Measurements from ENCODE around the gene TANK. TPM values are rescaled to one million over a fixed set of nuclear protein-coding genes. Genes with fewer than 3 reads are reported as not detected.
A peak's percentile ranks its signal among the peaks of the same experiment; 100 is the strongest.

TANK gene
- total RNA-seq, 1 donor from 2014 or later = 150 TPM

- ChIA-PET POLR2A (interaction anchor here (0.7 to 1.0 kb wide), 3 partner anchors 12 to 63 kb away, joined by 3 to 4 read pairs (median 4); no protein-coding TSS in a partner anchor), CTCF (no interaction called here)
- no peak for DNase-seq
- peaks cover 60% of the 10 kb centered on the region for H3K4me1 Mint-ChIP-seq
- intact Hi-C loops (cut with micrococcal nuclease) = loop anchor here (5.0 kb wide), 1 partner anchor 63 kb away; no protein-coding TSS in a partner anchor
- peaks cover 2% of the 10 kb centered on the region for H3K9me3 Mint-ChIP-seq
- peak overlapping the region; percentile 63 for H3K4me3 Mint-ChIP-seq
- peak overlapping the region; percentile 84 for H3K27ac Mint-ChIP-seq
- peaks cover 65% of the 10 kb centered on the region for H3K36me3 Mint-ChIP-seq (ENCODE audit: low read depth)
- no peaks in the 10 kb centered on the region for H3K27me3 Mint-ChIP-seq
- no peak for TF ChIP-seq CTCF (IDR thresholded peaks at IDR 0.05)
- ATAC-seq (ENCODE audit: low read depth) = peak; percentile 89
Observed at GRCh38 chr2:161199912-161200701, 39.9 kb downstream of the TANK start.

- H3K4me1 Mint-ChIP-seq = peaks cover 29% of the 10 kb centered on the region
- POLR2A ChIA-PET = no interaction called here
- no peak overlapping the region for H3K27ac Mint-ChIP-seq
Observed at GRCh38 chr2:161204846-161205245, 44.6 kb downstream of the TANK start.

DNA sequence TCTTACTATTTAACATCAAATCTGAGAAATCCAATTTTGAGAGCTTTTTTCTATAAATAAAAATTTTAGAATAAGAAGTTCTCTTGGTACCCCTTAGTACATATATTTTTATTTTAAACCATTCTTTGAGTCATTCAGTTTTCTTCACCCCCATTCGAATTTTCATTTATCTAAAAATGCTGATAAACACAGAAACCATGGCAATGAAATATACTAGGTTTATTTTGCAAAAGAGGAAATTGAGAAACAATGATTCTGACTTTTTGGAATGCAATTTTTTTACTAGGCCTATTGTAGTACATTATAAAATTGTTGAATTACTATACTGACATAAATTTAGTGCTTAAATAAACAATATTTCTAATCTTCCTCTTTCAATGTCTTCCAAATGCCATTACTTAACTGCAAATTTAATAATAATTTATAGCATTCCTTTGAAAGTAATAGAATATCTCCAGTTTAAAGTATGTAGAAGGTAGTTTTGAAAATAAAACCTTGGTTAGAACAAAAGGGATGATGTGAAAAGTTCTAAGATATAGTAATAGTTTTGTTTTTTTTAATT, 46.3 kb downstream of the TANK start:
- H3K4me3 Mint-ChIP-seq = no peak overlapping the region
- H3K4me1 Mint-ChIP-seq = peaks cover 20% of the 10 kb centered on the region
- ATAC-seq (ENCODE audit: low read depth) = no peak
- H3K27ac Mint-ChIP-seq = no peak overlapping the region
- TF ChIP-seq CTCF (IDR thresholded peaks at IDR 0.05) = no peak
- CTCF ChIA-PET = no interaction called here
- POLR2A ChIA-PET = no interaction called here
- intact Hi-C loops (cut with micrococcal nuclease) = no loop called here
- no peak for DNase-seq
- no peaks in the 10 kb centered on the region for H3K27me3 Mint-ChIP-seq
- H3K9me3 Mint-ChIP-seq = no peaks in the 10 kb centered on the region
- H3K36me3 Mint-ChIP-seq (ENCODE audit: low read depth) = peaks cover 65% of the 10 kb centered on the region

More at GRCh38 chr2:161204846-161205245, 44.6 kb downstream of the TANK start:
- Mint-ChIP-seq H3K9me3 (no peaks in the 10 kb centered on the region), H3K36me3 (ENCODE audit: low read depth) (peaks cover 53% of the 10 kb centered on the region), H3K4me3 (no peak overlapping the region), H3K27me3 (no peaks in the 10 kb centered on the region)
- ATAC-seq (ENCODE audit: low read depth) (no peak), DNase-seq (no peak)
- intact Hi-C loops (cut with micrococcal nuclease) = loop anchor here (5.0 kb wide), 1 partner anchor 68 kb away; no protein-coding TSS in a partner anchor
- CTCF ChIA-PET = interaction anchor here (1.1 kb wide), 1 partner anchor 141 kb away, joined by 3 read pairs; no protein-coding TSS in a partner anchor
- no peak for TF ChIP-seq CTCF (IDR thresholded peaks at IDR 0.05)

DNA sequence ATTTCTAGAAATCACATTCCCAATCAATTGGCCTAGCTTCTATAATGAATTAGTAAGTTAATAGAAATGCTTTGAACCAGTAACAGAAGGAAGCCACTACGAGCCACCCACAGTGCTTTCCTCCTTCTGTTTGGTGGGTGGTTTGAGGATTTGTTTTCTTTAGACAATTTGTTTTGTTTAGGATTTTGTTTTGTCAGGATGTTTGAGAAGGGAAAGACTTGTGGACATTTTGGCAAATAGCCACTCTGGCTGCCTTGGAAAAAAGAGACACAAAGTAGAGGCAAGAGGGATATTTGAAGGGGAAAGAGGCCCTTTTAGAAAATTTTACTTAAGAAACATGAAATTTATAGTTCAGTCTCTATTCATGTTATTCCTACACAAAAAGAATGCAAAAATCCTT, 47.7 kb downstream of the TANK start:
- Mint-ChIP-seq H3K36me3 (ENCODE audit: low read depth) (peaks cover 70% of the 10 kb centered on the region), H3K27me3 (no peaks in the 10 kb centered on the region), H3K4me1 (peaks cover 18% of the 10 kb centered on the region), H3K27ac (no peak overlapping the region), H3K4me3 (no peak overlapping the region), H3K9me3 (no peaks in the 10 kb centered on the region)
- intact Hi-C loops (cut with micrococcal nuclease) = loop anchor here (2.0 kb wide), 2 partner anchors 13 to 15 kb away; no protein-coding TSS in a partner anchor
- DNase-seq = no peak
- POLR2A ChIA-PET = no interaction called here
- ATAC-seq (ENCODE audit: low read depth) = no peak
- CTCF ChIA-PET = no interaction called here
- TF ChIP-seq CTCF (IDR thresholded peaks at IDR 0.05) = no peak

DNA sequence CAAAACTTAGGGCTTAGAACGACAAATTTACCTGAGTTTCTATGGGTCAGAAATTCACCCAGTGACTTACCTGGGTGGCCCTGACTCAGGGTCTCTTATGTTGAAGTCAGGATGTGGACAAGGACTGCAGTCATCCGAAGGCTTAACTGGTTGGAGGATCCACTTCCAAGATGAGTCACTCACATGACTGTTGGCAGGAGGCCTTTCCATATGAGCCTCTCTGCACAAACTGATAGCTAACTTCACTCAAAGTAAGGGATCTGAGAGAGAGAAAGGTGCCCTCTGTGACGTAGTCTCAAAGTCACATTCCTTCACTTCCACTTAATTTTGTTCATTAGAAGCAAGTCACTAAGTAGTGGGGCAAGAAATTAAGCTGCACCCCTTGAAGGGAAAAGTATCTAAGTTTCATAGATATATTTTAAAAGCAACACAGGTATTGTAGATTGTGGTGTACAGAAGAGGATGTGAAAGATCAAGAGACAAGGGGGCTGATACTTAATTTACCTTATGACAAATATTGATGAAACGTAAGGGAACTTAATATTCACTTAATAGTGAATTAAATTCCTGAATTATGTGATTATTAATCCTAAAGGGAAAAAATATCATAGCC, 48.4 kb downstream of the TANK start:
- intact Hi-C loops (cut with micrococcal nuclease) = loop anchor here (2.0 kb wide), 2 partner anchors 14 kb away; no protein-coding TSS in a partner anchor
- Mint-ChIP-seq H3K27ac (no peak overlapping the region), H3K27me3 (no peaks in the 10 kb centered on the region), H3K9me3 (no peaks in the 10 kb centered on the region), H3K4me3 (no peak overlapping the region), H3K36me3 (ENCODE audit: low read depth) (peaks cover 71% of the 10 kb centered on the region), H3K4me1 (peaks cover 16% of the 10 kb centered on the region)
- POLR2A ChIA-PET = no interaction called here
- ATAC-seq (ENCODE audit: low read depth) (no peak), DNase-seq (no peak)
- no peak for TF ChIP-seq CTCF (IDR thresholded peaks at IDR 0.05)
- CTCF ChIA-PET = no interaction called here

Data from activated B cell treated with CpG ODN at 0.5 μM for 24 hours (primary cell).